Parathyroid adenoma (tissue), 2 donors: ENCODE results near the gene GRXCR2.
A peak's percentile ranks its signal among the peaks of the same experiment; 100 is the strongest.

Source experiments
- H2AFZ ChIP-seq: fragments of 300-600 bp; sonication (generic); one replicate; pipeline ENCODE4 v1.7.0; 2017; ENCODE audit warnings: antibody characterized with exemption, mild to moderate bottlenecking
- H3K27ac ChIP-seq: fragments of 300-600 bp; sonication (generic); one replicate; pipeline ENCODE4 v1.7.0; 2017
- H3K27me3 ChIP-seq: fragments of 300-600 bp; sonication (generic); one replicate; pipeline ENCODE4 v1.7.0; 2017; ENCODE audit warnings: low read length; ENCODE audit not compliant: control insufficient read depth, insufficient read depth
- H3K36me3 ChIP-seq: fragments of 300-600 bp; sonication (generic); one replicate; pipeline ENCODE4 v1.7.0; 2017; ENCODE audit warnings: low read length; ENCODE audit not compliant: control insufficient read depth, insufficient read depth
- H3K4me1 ChIP-seq: fragments of 300-600 bp; sonication (generic); one replicate; pipeline ENCODE4 v1.7.0; 2017; ENCODE audit warnings: control low read depth
- H3K4me2 ChIP-seq: fragments of 300-600 bp; sonication (generic); one replicate; pipeline ENCODE4 v1.7.0; 2017; ENCODE audit warnings: low read length
- H3K4me3 ChIP-seq: fragments of 300-600 bp; sonication (generic); one replicate; pipeline ENCODE4 v1.7.0; 2017; ENCODE audit warnings: low read depth, low read length
- H3K79me2 ChIP-seq: fragments of 300-600 bp; sonication (generic); one replicate; pipeline ENCODE4 v1.7.0; 2017; ENCODE audit warnings: control low read depth
- H3K9ac ChIP-seq: fragments of 300-600 bp; sonication (generic); one replicate; pipeline ENCODE4 v1.7.0; 2017; ENCODE audit warnings: mild to moderate bottlenecking
- H3K9me3 ChIP-seq: fragments of 300-600 bp; sonication (generic); one replicate; pipeline ENCODE4 v1.7.0; 2017; ENCODE audit warnings: low read length; ENCODE audit not compliant: control insufficient read depth
- TF ChIP-seq, protein P1 (sequence below): fragments of 300-600 bp; sonication (generic); IDR thresholded peaks from one replicate; pipeline ENCODE4 v1.7.0; 2017; ENCODE audit warnings: antibody characterized with exemption, mild to moderate bottlenecking
- donor health status: primary hyperparathyroidism.

Gene GRXCR2

GRCh38 chr5:145835848-145836239 is 37.0 kb downstream of the GRXCR2 start:
- Histone ChIP-seq H3K9ac (peak overlapping the region; percentile 38), H3K4me1 (no peaks in the 10 kb centered on the region), H3K9me3 (no peaks in the 10 kb centered on the region), H3K79me2 (no peaks in the 10 kb centered on the region), H3K27ac (peak overlapping the region; percentile 64), H2AFZ (peak overlapping the region; percentile 89), H3K36me3 (no peaks in the 10 kb centered on the region), H3K4me3 (peak overlapping the region; percentile 85), H3K27me3 (no peaks in the 10 kb centered on the region), H3K4me2 (peak overlapping the region; percentile 97)
- TF ChIP-seq, protein P1, sequence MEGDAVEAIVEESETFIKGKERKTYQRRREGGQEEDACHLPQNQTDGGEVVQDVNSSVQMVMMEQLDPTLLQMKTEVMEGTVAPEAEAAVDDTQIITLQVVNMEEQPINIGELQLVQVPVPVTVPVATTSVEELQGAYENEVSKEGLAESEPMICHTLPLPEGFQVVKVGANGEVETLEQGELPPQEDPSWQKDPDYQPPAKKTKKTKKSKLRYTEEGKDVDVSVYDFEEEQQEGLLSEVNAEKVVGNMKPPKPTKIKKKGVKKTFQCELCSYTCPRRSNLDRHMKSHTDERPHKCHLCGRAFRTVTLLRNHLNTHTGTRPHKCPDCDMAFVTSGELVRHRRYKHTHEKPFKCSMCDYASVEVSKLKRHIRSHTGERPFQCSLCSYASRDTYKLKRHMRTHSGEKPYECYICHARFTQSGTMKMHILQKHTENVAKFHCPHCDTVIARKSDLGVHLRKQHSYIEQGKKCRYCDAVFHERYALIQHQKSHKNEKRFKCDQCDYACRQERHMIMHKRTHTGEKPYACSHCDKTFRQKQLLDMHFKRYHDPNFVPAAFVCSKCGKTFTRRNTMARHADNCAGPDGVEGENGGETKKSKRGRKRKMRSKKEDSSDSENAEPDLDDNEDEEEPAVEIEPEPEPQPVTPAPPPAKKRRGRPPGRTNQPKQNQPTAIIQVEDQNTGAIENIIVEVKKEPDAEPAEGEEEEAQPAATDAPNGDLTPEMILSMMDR: no peak

DNA sequence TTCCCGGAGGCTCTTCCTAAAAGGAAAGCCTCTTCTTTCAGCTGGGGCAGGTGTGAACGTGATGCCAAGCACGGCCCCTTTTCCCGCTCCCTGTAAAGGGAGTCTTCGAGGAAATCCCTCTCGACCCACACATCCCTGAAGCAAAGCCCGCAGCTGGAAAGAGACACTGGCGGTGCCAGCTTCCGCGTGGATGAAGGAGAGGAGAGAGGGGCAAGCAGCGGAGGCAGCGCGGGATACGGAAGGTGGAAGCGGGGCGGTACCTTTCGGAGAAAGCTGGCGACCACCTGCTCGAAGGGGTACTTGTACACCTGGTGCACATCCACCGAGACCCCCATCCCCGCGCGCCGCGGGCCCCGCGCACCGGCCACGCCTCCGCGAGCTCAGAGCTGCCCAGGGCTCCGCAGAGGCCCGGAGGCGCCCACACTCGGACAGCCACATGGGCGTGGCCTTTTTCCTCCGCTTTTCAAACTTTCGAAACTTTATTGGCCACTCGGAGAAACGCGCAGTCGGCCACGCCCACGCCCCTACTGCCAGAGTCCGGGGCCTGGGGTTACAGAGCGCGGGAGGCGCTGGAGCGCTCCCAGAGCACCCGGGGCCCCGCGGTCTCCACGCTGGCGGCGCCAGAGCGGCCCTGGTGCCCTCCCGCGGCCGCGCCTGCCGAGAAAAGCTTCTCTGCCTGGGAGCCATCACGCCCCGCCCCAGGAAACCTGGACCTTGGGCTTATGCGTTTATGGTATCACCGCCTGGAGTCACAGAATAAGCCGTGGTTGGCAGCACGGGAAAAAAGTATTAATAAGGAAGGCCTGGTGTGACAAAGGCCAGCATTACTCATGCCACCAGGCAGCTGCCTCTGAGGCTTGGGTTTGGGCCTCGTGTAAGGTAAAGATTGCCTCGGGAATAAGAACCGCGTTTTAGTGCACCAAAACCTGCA is 37.6 kb downstream of the GRXCR2 start, which contains the start of gene PRELID2:
TSS of gene PRELID2 (minus strand) at position 426 of the 931 bp plus-strand sequence. CDS start at position 335, 91 bp downstream.
- Histone ChIP-seq H3K36me3 (no peaks in the 10 kb centered on the region), H3K4me3 (peak within 1 kb of the TSS; percentile 85)

DNA sequence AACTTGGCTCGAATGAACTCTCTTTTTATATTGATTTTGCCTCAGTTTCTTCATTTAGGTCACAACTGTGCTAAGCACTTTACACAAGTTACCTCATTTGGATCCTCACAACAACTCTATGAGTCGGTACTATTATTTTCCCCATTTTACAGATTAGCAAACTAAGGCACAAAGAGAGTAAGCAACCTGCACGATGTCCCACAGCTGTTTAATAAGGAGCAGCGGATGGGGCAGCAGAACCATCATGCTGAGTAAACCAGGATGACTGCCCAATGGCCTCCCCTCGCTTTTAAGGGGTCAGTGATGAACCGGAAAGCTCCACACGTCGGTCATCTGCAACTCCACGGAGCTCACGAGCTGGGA is 38.3 kb downstream of the GRXCR2 start:
- Histone ChIP-seq H3K4me3 (peak overlapping the region; percentile 85), H3K27me3 (no peaks in the 10 kb centered on the region), H3K4me1 (no peaks in the 10 kb centered on the region), H3K36me3 (no peaks in the 10 kb centered on the region), H2AFZ (peak overlapping the region; percentile 89), H3K9ac (peak overlapping the region; percentile 5), H3K9me3 (no peaks in the 10 kb centered on the region), H3K4me2 (peak overlapping the region; percentile 97), H3K79me2 (no peaks in the 10 kb centered on the region), H3K27ac (peak overlapping the region; percentile 64)
- TF ChIP-seq, protein P1: no peak

More for the DNA sequence above, 37.6 kb downstream of the GRXCR2 start, which contains the start of gene PRELID2:
- peak within 1 kb of the TSS; percentile 64 for H3K27ac ChIP-seq
- no peaks in the 10 kb centered on the region for H3K79me2 ChIP-seq
- peak within 1 kb of the TSS; percentile 89 for H2AFZ ChIP-seq
- no peaks in the 10 kb centered on the region for H3K9me3 ChIP-seq
- TF ChIP-seq, protein P1: peak; percentile 25
- peak within 1 kb of the TSS; percentile 38 for H3K9ac ChIP-seq
- no peaks in the 10 kb centered on the region for H3K27me3 ChIP-seq
- peak within 1 kb of the TSS; percentile 97 for H3K4me2 ChIP-seq
- no peaks in the 10 kb centered on the region for H3K4me1 ChIP-seq

DNA sequence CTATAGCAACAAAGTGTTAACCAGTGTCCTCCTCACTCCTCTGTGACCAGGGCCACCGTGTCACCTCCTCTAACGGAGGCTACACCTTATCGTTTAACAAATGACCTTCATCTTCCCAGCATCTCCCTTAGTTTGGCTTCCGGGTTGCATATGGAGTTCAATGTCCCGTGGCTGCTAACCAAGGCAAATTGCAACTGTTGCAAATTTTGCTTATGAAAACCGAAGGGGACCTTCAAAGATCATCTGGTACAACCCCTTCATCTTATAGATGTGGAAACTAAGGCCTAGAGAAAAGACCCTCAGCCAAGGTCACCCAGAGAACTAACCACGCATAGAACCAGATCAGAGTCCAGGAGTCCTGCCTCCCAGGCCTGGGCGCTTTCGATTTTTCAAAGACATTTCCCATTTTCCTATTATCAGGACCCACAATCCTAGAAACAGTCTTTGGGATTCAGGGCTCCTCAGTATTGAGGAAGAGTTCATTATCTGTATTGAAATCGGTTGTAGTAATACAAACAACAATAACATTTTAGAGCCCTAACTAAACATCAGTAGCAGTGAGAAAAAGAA is 39.1 kb downstream of the GRXCR2 start:
- H3K36me3 ChIP-seq: no peaks in the 10 kb centered on the region

More for the DNA sequence above, 39.1 kb downstream of the GRXCR2 start:
- TF ChIP-seq, protein P1: no peak
- no peaks in the 10 kb centered on the region for H3K27me3 ChIP-seq
- H2AFZ ChIP-seq: peak overlapping the region; percentile 6
- no peak overlapping the region for H3K27ac ChIP-seq
- no peak overlapping the region for H3K4me2 ChIP-seq
- no peaks in the 10 kb centered on the region for H3K9me3 ChIP-seq
- H3K9ac ChIP-seq: no peak overlapping the region
- no peaks in the 10 kb centered on the region for H3K79me2 ChIP-seq
- H3K4me3 ChIP-seq: no peak overlapping the region
- no peaks in the 10 kb centered on the region for H3K4me1 ChIP-seq
